Measurements from ENCODE around the gene AGAP3.
A peak's percentile ranks its signal among the peaks of the same experiment; 100 is the strongest.

AGAP3 gene

DNA sequence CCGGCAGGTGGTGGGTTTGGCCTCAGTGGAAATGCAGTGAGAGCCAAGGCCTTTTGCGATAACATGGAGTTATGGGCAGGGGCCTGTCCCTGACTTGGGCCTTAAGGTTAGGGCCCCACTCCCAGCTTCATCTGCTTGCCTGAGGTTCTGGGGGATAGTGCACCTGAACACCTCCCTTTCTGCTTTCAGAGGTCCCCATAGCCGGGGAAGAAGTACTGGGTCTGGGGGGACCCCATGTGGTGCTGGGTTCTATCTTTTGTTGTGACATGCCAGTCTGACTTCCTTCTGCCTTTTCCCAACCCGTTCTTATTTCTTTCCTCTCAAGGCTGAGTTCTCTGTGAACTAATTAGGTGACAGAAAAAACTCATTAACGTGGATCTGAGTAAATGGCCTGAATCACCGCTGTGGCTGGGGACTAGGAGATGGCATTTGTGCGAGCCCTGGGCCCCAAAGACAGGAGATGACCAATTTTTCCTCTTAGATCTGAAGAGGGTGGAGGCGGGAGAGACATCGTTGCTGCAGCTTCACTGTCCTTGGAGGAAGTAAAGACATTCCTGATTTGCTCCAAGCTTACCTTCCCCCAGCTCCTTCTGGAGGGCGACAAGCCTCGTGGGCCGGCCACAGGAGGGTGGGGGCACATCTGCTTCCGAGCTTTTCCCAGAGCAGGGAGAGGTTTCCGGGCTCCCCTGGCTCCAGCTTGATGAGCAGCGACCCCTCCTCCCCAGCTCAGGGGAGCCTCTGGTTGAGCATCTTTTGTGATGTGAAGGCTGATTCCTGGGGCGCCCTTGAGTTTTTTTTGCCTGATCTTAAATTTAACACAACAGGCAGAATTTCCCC is 2.0 kb downstream of the AGAP3 start:
- DNase-seq (ENCODE audit: low read depth, low spot score) = peak; percentile 32

DNA sequence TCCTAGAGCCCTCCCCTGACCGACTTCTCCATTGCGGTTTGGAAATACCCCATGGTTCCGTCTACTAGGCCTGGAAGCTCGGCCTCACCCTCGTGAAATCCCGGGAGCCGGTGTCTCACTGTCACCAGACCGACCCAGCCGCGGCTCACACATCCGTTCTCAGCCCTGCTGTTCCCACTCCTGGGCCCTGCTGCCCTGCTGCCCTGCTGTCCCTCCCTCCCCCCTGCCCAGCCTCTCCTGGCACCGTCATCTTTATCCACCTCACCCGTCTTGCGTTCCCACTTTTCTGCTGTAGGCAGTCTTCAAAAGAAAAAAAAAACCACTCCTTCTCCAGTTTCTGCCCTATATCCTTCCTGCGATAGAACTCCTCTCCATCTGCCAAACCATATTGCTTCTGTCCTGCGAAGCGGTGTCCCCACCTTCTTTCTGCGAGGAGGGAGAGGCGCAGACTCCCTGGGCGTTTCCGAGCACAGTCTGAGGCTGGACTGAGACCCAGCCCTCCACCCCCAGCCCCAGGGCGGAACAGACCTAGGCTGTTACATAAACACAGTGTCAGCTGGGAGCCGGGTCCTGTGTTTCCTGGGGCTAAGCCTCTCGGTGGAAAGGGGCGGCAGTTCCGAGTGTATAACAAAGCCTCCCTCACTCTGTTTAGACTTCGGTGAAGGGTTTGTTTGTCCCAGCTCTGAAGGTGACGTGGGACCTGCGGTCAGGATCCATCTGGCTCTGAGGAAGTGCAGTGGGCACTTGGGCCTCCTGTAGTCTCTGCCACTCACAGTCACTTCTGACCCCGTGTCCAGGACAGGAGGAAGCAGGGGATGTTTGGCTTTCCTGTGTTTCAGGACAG is 2.8 kb downstream of the AGAP3 start:
- DNase-seq (ENCODE audit: low read depth, low spot score) = peak; percentile 96

DNA sequence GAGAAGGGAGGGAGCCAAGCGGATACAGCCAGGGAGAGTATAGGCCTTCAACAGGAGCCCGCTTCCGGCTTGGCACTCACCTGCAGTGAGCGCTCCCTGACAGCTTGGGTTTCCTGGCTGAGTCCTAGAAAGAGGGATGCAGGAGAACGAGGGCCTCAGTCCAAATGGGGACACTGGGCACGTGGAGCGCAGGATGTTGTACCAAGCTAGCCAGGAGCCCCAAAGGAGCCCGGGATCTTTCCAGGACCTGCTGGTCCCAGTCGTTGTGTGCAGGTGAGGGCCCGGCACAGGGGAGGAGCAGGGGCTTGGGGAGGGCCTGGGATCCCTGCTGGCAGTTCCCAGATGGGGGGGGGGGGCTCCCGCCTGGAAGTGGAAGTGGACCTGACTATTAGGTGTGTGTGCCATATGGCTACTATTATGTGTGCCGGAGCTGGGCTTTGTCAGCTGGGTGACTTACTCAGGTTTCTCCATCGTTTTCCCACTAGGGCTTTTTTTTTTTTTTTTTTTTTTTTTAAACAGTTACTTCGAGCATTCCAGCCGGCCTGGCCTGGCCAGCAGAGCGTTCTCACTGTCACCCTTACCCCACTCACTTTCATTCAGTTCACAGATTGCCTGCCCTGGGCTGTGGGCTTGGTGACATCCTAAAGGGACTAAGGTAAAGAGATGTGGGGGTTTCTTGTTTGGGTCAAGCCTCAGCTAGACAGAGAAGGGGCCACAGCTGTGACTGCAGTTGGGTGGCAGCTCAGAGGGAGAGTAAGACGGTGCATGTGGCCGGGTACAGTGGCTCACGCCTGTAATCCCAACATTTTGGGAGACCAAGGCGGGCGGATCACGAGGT is 3.8 kb downstream of the AGAP3 start:
- DNase-seq (ENCODE audit: low read depth, low spot score) = no peak

DNA sequence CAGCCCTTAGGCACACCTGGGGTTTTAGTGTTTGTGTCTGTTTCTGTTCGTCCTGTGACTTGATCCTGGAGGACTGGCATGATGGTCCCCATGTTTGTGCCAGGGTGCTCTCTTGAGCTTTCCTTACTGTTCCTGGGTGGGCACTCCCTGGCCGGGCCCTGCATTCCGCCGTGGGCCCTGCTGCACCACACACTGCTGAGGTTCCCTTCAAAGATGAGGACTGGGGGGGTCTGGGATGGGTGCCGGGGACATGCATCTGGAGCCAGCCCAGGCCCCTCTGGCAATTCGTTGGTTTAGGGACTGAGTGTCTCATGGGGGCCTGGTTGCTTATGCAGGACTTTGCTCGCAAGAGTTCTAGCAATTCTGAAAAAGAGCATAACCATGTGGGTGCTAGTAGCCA is 4.7 kb downstream of the AGAP3 start:
- DNase-seq (ENCODE audit: low read depth, low spot score) = no peak

DNA sequence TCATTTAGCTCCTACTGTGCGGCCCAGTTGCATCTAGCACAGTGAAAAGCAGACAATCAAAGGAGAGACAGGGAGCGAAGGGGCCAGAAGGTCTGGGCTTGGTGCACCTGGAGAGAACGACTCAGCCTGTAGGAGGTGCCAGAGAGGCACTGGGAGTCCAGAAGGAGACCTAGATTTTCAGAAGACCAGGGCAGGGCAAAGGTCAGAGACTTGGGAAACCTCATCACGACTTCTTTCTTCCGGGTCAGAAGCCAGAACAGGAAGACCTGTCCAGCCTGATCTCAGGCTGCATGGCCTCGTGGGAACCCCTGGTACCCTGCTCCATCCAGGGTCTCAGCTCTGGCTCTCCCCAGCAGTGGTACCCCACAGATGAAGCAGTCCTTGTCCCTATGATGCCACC is 5.2 kb downstream of the AGAP3 start:
- DNase-seq (ENCODE audit: low read depth, low spot score) = peak; percentile 82

DNA sequence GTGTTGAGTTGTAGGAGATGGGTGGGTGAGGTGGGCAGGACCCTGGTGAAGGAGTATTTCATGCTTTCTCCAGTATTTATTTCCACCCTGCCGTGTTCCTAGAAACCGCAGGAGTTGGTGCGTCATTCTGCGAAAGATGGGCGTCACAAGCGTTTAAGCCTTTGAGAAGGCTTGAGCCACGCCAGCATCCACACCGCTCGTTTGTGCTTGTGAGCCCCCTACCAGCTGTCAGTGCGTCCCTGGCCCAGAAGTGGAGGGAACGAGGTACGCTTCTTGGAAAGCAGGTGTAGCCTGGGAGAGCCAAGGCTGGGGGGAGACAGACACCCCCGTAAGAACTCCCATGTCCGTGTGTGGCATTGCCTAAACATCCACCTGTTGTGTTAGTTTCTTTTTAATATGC is 5.7 kb downstream of the AGAP3 start:
- no peak for DNase-seq (ENCODE audit: low read depth, low spot score)

DNA sequence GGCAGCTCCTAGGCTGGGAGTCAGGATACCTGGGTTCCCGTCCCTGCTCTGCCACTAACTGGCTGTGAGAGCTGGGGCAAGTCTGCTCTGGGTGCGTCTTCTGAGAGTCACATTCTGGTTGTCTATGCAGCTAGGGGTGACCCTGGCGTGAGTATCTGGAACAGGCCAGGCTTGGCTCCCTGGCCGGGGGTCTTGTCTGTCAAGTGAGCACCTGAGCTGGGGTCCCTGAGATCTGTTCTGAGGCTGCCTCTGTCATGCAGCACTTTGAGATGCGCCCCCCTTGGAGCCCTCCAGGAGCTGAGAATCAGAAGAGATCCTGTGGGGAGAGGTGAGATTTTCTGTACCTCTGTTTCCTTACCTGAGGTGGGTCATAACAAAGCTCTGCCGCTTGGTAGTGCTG is 7.5 kb downstream of the AGAP3 start:
- DNase-seq (ENCODE audit: low read depth, low spot score) = no peak

DNA sequence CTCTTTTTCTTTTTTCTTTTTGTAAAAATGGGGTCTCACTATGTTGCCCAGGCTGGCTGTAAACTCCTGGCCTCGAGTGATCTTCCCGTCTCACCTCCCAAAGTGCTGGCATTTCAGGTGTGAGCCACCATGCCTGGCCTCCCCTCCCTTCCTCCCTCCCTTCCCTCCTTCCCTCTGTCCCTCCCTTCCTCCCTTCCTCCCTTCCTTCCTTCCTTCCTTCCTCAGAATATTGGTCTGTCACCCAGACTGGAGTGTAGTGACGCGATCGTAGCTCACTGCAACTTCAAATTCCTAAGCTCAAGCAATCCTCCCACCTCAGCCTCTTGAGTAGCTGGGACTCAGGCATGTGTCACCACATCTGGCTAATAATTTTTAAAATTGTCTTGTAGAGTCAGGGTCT is 8.4 kb downstream of the AGAP3 start:
- no peak for DNase-seq (ENCODE audit: low read depth, low spot score)

DNA sequence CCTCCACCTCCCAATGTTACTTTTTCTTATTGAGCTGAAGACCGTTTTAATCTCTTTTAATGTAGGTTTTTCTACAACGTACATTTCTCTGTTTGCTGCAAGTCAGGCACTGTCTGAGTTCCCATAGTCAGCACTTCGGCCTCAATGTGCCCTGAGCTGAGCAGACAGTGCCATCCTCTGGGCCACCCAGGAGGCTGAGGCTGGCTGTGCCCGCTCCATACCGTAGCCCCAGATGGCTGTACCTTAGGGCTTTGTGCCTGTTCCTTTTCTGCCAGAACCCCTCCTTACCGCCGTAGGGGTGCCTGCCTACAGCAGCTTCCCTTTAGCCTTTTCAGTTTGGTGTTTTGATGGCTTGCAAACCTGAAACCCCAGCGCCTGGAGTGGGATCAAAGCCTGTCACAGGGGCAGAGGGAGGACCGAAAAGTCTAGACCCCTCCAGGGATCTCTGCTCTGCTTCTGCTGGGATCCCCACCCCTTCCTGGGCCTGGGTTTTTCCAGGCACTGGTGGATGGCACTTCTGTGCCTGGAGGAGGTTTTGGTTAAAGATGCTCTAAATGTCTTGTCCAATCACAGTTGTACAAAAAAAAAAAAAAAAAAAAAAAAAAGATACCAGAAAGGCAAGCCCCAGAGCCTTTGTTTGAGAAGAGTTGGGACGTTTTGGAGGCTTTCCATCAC is 9.0 kb downstream of the AGAP3 start:
- no peak for DNase-seq (ENCODE audit: low read depth, low spot score)

DNA sequence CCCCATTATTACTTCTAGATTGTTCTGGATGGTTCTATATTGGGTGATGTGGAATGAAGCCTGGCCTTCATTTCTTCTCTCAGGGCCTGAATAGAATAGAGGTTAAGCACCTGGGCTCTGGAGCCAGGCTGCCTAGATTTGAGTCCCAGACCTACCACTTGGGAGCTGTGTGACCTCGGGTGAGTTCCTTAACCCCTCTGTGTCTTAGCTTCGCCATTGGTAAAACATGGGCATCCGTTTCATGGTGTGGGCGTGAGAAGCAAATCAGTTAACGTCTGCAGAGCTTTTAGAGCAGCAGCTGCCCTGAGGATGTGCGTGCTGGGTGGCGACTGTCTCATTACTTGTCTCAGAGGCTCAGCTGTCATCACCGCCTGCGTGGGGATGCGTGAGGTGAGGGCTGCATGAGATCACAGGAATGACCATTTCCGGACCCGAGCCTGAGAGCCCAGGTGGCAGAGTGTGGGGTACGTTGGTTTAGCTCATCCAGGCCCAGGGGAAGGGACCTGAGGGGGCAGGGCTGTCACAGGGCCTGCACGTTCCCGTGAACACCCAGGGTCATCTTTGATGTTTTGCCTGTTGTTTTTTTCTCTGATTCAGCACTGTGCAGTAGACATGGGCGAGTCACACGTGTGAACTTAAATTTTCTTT is 9.7 kb downstream of the AGAP3 start:
- no peak for DNase-seq (ENCODE audit: low read depth, low spot score)

DNA sequence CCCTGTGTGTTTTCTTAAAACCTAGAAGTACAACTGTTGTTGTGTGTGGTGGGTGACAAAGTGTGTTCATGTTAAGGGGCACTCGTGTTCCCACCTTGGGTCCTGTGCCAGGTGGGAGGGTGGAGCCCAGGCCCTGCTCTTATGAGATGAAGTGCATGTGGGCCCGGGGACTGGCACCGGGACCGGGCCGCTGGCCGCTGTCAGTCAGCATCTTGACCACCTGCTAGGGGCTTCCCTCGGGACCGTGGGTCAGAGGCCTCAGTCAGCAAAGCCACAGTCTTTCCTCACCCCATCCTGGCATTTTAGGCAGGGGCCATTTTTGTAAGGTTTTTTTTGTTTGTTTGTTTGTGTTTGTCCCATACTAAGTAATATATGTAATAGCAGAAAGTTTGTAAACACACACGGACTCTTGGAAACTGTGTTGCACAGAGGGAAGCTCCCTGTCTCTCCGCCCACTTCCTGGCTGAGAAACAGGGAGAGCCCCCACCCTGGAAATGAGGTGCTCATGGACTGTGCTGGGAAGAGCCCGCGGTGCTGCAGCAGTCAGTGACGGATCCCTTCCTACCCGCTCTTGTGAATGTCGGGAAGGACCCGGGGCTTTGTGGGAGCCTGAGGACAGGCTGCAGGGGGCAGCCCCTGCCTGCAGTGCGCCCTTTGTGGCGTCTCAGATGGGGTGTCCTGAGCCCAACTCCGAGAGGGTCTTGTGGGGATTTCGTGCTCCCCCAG is 13.4 kb downstream of the AGAP3 start:
- DNase-seq (ENCODE audit: low read depth, low spot score) = no peak

DNA sequence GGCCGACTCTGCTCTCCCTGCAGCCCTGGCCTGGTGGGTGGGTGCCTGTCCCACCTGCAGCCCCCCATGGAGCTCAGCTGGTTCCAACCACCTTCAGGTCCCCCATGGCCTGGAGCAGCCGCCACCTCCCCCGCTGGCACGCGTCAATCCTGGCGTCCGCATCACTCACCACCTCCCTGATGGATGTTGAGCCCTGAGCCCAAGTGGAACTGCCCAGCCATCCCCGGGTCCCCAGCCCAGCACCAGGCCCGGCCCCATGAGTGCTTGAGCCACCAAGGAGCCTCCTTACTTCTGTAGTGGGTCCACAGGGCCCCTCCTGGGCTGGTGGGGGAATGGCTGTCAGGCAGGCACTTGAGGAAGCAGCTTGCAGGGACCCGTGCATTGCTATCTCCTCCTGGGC is 14.6 kb downstream of the AGAP3 start:
- DNase-seq (ENCODE audit: low read depth, low spot score) = no peak

DNA sequence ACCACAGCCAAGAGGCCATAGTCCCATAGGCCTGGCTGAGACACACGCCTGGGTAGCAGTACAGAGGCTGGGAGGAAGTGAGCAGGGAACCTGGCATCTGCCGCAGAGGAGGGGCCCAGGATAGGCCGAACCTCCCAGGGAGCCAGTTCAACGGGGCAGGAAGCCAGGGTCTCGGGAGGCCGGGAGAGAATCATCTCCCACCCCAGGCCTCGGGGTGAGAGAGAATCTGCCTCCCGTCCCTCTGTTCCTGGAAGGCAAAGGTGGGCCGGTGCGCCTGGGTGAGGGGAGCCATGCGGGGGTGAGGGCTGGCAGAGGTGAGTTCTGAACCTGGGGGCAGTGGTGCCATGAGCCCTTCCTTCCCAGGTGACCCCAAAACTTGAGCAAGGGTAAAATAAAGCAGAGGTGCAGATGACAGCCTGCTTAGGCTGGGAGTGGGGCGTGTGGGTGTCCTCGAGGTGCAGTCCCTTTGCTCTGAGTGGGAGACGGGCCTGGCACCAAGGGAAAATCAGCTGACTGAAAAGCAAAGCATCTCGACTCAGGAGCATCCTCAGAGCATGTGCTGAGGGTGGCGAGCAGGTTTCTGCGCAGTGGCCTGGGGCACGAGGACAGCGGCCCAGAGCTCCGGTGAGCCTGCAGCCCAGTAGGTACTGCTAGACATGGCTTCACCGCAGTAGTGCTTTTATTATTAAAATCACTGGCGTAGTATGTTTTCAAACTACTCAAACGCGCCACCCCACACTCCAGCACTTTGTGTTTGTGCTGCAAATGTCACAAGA is 15.5 kb downstream of the AGAP3 start:
- DNase-seq (ENCODE audit: low read depth, low spot score) = no peak

DNA sequence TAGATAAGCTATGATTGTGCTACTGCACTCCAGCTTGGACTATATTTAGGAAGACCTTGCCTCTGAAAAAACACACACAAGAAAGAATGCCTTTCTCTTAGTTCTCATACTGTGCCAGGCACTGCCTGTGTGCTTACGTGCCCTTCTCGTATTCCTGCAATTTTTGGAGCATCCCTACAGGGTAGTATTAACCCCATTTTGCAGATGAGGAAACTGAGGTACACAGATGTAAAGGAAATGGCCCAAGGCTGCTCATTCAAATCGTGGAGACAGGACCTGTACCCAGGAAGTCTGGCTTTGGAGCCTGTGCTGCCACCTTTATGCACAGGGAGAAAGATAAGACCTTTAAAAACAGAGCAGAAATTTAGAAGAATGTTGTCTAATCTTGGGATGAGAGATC is 16.7 kb downstream of the AGAP3 start:
- no peak for DNase-seq (ENCODE audit: low read depth, low spot score)

DNA sequence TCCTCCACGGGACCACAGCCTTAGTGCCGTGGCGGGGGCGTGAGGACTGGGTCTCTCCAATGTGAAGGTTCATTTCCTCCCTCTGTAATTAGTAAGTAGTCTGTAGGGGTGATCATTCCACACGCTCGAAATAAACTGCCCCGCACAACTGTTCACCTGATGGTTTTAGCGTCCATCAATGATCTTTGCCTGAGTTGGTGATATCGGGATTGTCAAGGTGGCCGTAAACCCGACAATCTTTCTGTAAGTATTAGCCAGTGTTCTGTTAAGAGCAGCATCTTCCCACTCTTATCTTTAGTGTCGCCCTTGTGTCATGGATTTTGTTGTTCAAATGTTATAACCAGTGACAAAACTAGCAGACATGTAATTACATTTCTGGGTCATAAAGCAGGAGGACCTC is 17.7 kb downstream of the AGAP3 start:
- DNase-seq (ENCODE audit: low read depth, low spot score) = no peak

DNA sequence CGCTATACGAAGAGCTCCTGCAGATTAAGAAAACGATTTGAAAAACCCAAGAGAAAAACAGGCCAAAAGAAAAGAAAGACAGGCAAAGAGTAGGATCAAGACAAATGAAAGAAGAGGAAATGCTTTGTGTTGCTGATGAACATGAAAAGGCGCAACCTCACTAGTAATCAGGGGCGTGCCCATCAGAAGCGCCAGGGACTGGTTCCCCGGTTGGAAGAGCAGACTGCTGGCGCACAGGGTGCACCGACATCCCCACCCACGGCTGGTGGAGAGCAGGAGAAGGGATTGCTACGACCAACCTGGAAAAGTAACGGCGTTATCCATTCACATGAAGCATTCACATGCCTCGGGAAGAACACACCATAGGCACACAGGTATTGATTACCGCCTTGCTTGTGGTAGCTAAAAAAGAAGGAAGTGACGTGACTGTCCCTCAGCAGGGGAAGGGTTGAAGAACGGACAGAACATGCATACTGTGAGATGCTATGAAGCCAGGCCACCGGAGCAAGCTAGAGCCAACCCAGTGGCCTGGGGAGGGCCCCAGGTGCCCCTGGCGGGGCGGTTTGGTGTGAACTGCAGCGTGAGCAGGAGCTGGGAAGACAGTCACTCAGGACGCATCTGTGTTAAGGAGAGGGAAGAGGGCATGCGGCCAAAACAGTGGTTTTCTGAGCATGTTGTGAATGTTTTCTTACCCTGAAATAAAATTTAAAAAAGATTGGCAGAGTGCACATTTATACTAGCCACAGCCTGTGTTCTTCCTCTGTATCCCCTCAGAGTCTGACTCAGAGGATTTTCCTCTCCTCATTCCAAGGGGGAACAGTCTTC is 18.3 kb downstream of the AGAP3 start:
- DNase-seq (ENCODE audit: low read depth, low spot score) = peak; percentile 42

DNA sequence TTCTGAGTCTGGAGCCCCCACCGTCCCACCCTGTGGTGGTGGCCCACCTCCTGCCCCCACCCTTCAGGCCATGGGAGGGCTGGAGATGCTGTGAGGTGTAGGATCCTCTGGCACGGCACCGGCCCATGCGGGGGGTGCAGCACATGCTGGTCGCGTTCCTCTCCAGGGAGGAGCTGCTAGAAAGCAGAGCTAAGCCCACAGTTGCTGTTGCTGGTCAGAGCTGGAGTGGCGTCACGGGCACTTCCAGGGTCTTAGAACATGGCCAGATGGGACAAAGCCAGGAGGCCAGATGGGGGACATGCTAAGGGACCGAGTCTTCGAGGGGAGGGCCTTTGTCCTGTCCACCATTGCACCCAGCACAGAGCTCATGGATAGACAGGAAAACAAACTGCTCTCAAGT is 21.6 kb downstream of the AGAP3 start:
- DNase-seq (ENCODE audit: low read depth, low spot score) = no peak
